ENCODE measurements around the gene SIRPB2.

DNA sequence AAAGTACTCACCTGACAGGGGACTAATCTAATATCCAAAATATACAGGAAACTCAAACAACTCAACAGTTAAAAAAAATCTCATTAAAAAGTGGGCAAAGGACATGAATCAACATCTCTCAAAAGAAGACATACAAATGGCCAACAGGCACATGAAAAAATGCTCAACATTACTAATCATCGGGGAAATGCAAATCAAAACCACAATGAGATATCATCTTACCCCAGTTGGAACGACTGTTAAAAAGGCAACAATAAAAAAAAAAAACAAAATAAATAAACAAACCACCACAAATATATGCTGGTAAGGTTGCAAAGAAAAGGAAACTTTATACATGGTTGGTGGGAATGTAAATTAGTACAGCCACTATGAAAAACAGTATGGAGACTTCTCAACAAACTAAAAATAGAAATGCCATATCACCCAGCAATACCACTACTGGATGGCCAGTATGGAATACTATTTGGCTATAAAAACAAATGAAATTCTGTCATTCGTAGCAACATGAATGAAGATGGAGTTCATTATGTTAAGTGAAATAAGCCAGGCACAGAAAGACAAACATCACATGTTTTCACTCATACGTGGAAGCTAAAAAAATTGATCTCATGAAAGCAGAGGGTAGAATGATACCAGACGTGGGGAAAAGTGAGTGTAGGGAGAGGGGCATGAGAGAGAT lies 6.6 kb downstream of the SIRPB2 start:
- TF ChIP-seq, protein P1, sequence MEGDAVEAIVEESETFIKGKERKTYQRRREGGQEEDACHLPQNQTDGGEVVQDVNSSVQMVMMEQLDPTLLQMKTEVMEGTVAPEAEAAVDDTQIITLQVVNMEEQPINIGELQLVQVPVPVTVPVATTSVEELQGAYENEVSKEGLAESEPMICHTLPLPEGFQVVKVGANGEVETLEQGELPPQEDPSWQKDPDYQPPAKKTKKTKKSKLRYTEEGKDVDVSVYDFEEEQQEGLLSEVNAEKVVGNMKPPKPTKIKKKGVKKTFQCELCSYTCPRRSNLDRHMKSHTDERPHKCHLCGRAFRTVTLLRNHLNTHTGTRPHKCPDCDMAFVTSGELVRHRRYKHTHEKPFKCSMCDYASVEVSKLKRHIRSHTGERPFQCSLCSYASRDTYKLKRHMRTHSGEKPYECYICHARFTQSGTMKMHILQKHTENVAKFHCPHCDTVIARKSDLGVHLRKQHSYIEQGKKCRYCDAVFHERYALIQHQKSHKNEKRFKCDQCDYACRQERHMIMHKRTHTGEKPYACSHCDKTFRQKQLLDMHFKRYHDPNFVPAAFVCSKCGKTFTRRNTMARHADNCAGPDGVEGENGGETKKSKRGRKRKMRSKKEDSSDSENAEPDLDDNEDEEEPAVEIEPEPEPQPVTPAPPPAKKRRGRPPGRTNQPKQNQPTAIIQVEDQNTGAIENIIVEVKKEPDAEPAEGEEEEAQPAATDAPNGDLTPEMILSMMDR (IDR thresholded peaks at IDR 0.05): no peak
- TF ChIP-seq POLR2AphosphoS5 (IDR thresholded peaks at IDR 0.05): no peak

Measured in gastroesophageal sphincter (tissue), 3 donors.